GF-D8 (cell line): Measurements from ENCODE around the gene NSMCE1.

Source experiments
- DNase-seq: peaks from one replicate; lab custom pipeline; 2025; lab: John Stamatoyannopoulos, UW

NSMCE1 gene

GRCh38 chr16:27268376-27269299, at the start of gene NSMCE1:
NSMCE1 (minus strand) TSS chr16:27268772; CDS start chr16:27257570, 11,202 bp downstream.
- DNase-seq: peak; percentile 83

- no peak for DNase-seq
These were observed 49.3 kb upstream of the NSMCE1 start for GRCh38 chr16:27317738-27318391.

GRCh38 chr16:27317320-27317719, 48.7 kb upstream of the NSMCE1 start:
- no peak for DNase-seq

- DNase-seq: no peak
These were observed 47.6 kb upstream of the NSMCE1 start for GRCh38 chr16:27316038-27316680.

- peak; percentile 89 for DNase-seq
These were observed 46.9 kb upstream of the NSMCE1 start for GRCh38 chr16:27315333-27316037.

GRCh38 chr16:27314986-27315332, 46.4 kb upstream of the NSMCE1 start:
- DNase-seq: no peak

- no peak for DNase-seq
These were observed 45.7 kb upstream of the NSMCE1 start for GRCh38 chr16:27314161-27314723.

GRCh38 chr16:27313422-27314160, 45.0 kb upstream of the NSMCE1 start, which contains the start of gene IL4R:
IL4R (plus strand) TSS chr16:27313974; CDS start chr16:27340204, 26,230 bp downstream.
- DNase-seq: peak; percentile 20

- DNase-seq: no peak
These were observed 44.2 kb upstream of the NSMCE1 start for GRCh38 chr16:27312580-27313421.

- DNase-seq: no peak
These were observed 43.3 kb upstream of the NSMCE1 start for GRCh38 chr16:27311897-27312303.

GRCh38 chr16:27311448-27311830, 42.9 kb upstream of the NSMCE1 start:
- DNase-seq: no peak

- DNase-seq: no peak
These were observed 42.2 kb upstream of the NSMCE1 start for GRCh38 chr16:27310576-27311447.

GRCh38 chr16:27308792-27309191, 40.2 kb upstream of the NSMCE1 start:
- no peak for DNase-seq

GRCh38 chr16:27305839-27306442, 37.4 kb upstream of the NSMCE1 start:
- DNase-seq: no peak

- peak; percentile 31 for DNase-seq
These were observed 36.5 kb upstream of the NSMCE1 start for GRCh38 chr16:27304881-27305745.

- no peak for DNase-seq
These were observed 35.5 kb upstream of the NSMCE1 start for GRCh38 chr16:27304102-27304501.

- DNase-seq: no peak
These were observed 34.9 kb upstream of the NSMCE1 start for GRCh38 chr16:27303256-27304100.
